ENCODE results near the gene TBL1X. TPM values are rescaled to one million over a fixed set of nuclear protein-coding genes. Genes with fewer than 3 reads are reported as not detected.

TBL1X gene
- total and polyA plus RNA-seq, 2 of the 8 experiments (the other 6 are each of a cell fraction or from before 2014, with no cell fraction given) = 13.3 to 25.6 TPM

GRCh38 chrX:9646471-9647224 is 181.8 kb downstream of the TBL1X start:
- H3K79me1 ChIP-seq (ENCODE audit: low read depth, low read length) = no peaks in the 10 kb centered on the region
- H3K79me2 ChIP-seq (ENCODE audit: control insufficient read depth in 1 of 2, insufficient read depth in 2 of 2, low read length in 2 of 2) = no peaks in the 10 kb centered on the region
- H2BK12ac ChIP-seq (ENCODE audit: low read depth, low read length) = no peak overlapping the region
- no peak overlapping the region for H2BK120ac ChIP-seq (replicated peaks; ENCODE audit: low read depth, low read length)
- ChIA-PET POLR2A (ENCODE audit: partially characterized antibody) (no interaction called here), CTCF (ENCODE audit: partially characterized antibody) (interaction anchor here (1.6 kb wide), 1 partner anchor 767 kb away, joined by 3 read pairs; no protein-coding TSS in a partner anchor)
- H3K9ac ChIP-seq (replicated peaks in 1 of 4; ENCODE audit: extremely low read depth in 1 of 4, low read depth in 3 of 4, low read length in 3 of 4) = no peak overlapping the region
- no peak overlapping the region for H3K4ac ChIP-seq (replicated peaks; ENCODE audit: insufficient read length, low read depth, low read length)
- no peaks in the 10 kb centered on the region for H3K4me1 ChIP-seq (replicated peaks in 1 of 4; ENCODE audit: control insufficient read depth in 3 of 4, insufficient read depth in 4 of 4, low read length in 3 of 4)
- DNase-seq (ENCODE audit: low read depth in 1 of 2, low spot score in 2 of 2) (no peak), FAIRE-seq (no peak)
- H2BK15ac ChIP-seq (ENCODE audit: low read length) = no peak overlapping the region
- H2BK5ac ChIP-seq (ENCODE audit: low read depth, low read length) = no peak overlapping the region
- 86% methylated on average over 12 of the region's 12 CpGs; no CpG with 5 or more reads in 1 of the 2 experiments for WGBS, 2 experiments (ENCODE audit: extremely low coverage in 1 of 2, insufficient coverage in 1 of 2, insufficient read length in 1 of 2, insufficient replicate concordance in 2 of 2, low coverage in 1 of 2, low lambda C conversion rate in 2 of 2, missing lambda C conversion rate in 1 of 2)
- no peaks in the 10 kb centered on the region for H4K20me1 ChIP-seq (replicated peaks in 1 of 2; ENCODE audit: control insufficient read depth in 1 of 2, insufficient read depth in 2 of 2, low read length in 2 of 2)
- no peak overlapping the region for H3K4me2 ChIP-seq (ENCODE audit: insufficient read depth in 1 of 2, low read depth in 2 of 2, low read length in 2 of 2)
- no peak overlapping the region for H3K14ac ChIP-seq (ENCODE audit: insufficient read length)
- no peak overlapping the region for H2AFZ ChIP-seq (ENCODE audit: low read length)
- H3K23ac ChIP-seq (ENCODE audit: insufficient read length) = no peak overlapping the region
- no peaks in the 10 kb centered on the region for H3K27me3 ChIP-seq (replicated peaks in 1 of 4; ENCODE audit: control insufficient read depth in 3 of 4, extremely low read depth in 1 of 4, insufficient read depth in 3 of 4, low read length in 3 of 4)
- H4K8ac ChIP-seq (ENCODE audit: extremely low read depth, insufficient read depth, low read length) = no peak overlapping the region
- H2BK20ac ChIP-seq (ENCODE audit: low read length) = no peak overlapping the region
- H2AK5ac ChIP-seq (ENCODE audit: low read depth, low read length) = no peak overlapping the region
- H3K27ac ChIP-seq (ENCODE audit: low read depth, low read length) = no peak overlapping the region
- H3K9me3 ChIP-seq (ENCODE audit: insufficient read depth in 2 of 2, low read depth in 1 of 2, low read length in 1 of 2) = no peaks in the 10 kb centered on the region
- H4K5ac ChIP-seq (ENCODE audit: insufficient read length, low read depth, low read length) = no peak overlapping the region
- H3K4me3 ChIP-seq (ENCODE audit: extremely low read depth in 1 of 4, insufficient read depth in 2 of 4, low read depth in 3 of 4, low read length in 4 of 4) = no peak overlapping the region
- no peak overlapping the region for H4K91ac ChIP-seq (replicated peaks; ENCODE audit: insufficient read length, low read length)
- no peaks in the 10 kb centered on the region for H3K23me2 ChIP-seq (ENCODE audit: low read depth, low read length)
- H3K18ac ChIP-seq (ENCODE audit: extremely low read depth, low read length) = no peak overlapping the region
- H3K36me3 ChIP-seq (ENCODE audit: control insufficient read depth in 2 of 4, insufficient read depth in 4 of 4, low read length in 3 of 4) = no peaks in the 10 kb centered on the region
- no peak overlapping the region for H3K56ac ChIP-seq (replicated peaks; ENCODE audit: insufficient read length, low read depth, low read length)
- no peak for TF ChIP-seq EZH2 (IDR thresholded peaks at IDR 0.05; ENCODE audit: low read depth, low read length, severe bottlenecking)
- no peak for TF ChIP-seq KDM4A (IDR thresholded peaks at IDR 0.05; ENCODE audit: low read depth, low read length, severe bottlenecking)
- no peak for TF ChIP-seq CHD1 (IDR thresholded peaks at IDR 0.05; ENCODE audit: low read depth, low read length)
- no peak for TF ChIP-seq CEBPB (IDR thresholded peaks at IDR 0.05; ENCODE audit: low read depth, low read length)
- TF ChIP-seq ATF3 (IDR thresholded peaks at IDR 0.05; ENCODE audit: insufficient read depth, low read depth, low read length) = no peak
- no peak for TF ChIP-seq EP300 (IDR thresholded peaks at IDR 0.05; ENCODE audit: borderline replicate concordance in 1 of 2, low read depth in 2 of 2, low read length in 2 of 2)
- TF ChIP-seq CREB1 (IDR thresholded peaks at IDR 0.05) = no peak
- TF ChIP-seq RBBP5 (IDR thresholded peaks at IDR 0.05; ENCODE audit: borderline replicate concordance, low read depth, low read length) = no peak
- no peak for TF ChIP-seq HDAC6 (IDR thresholded peaks at IDR 0.05; ENCODE audit: low read depth, low read length)
- no peak for TF ChIP-seq SP1 (IDR thresholded peaks at IDR 0.05; ENCODE audit: low read depth, low read length)

Data from H1 (cell line).